Measurements from ENCODE around the gene RRP7A.

DNA sequence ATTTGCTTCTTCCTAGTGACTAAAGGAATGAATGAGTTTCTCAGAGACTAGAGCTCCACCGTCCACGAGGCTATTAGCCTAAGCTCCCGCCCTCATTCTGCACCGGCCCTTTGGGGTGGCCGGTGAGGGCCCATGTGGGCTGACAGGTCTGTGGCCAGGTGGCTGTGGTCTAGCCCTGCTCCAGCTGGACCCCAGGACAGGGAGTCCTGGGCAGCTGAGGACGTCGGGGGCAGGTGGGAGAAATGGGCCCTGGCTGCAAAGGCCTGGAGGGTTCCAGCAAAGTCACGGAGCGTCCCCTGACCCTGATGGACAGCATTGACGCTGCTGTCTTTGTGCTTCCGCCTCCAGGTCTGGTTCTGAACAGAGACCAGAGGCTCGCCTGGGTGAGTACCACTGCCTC, 46.4 kb upstream of the RRP7A start:
- TF ChIP-seq CTCF (IDR thresholded peaks at IDR 0.05) (no peak), EZH2 (IDR thresholded peaks at IDR 0.05; ENCODE audit: borderline replicate concordance, insufficient read depth, low read depth, low read length, poor library complexity, severe bottlenecking) (no peak)

All from B cell (primary cell).